NCI-H187 treated with DMSO at 0.1 percent for 48 hours (cell line): ENCODE results near the gene PDZRN4.
"Not testable (repeated sequence)": the region's sequence is repeated elsewhere in the genome, so short reads cannot be mapped to it uniquely, and the experiment has no call there.

Source experiments
- DNase-seq: peaks from one replicate; lab custom pipeline; 2025; lab: John Stamatoyannopoulos, UW

Gene PDZRN4

DNA sequence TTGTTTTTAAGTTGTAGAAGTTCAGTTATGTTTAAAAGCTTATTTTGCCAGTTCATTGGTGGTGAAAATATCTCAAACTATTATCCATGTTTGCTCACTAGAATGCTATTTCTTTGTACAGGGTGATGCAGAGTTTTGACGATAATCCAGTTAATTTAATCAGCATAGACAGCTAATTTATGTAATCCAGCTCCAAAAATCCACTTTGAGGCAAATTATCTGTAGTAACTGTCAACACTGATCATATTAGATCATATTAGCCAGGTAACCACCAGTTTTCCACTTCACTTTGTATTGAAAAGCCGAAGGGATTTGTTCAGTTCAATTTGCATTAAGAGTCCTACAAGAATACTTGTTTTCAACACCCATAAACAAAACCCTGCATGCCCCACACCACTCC lies 378.6 kb downstream of the PDZRN4 start:
- no peak for DNase-seq

DNA sequence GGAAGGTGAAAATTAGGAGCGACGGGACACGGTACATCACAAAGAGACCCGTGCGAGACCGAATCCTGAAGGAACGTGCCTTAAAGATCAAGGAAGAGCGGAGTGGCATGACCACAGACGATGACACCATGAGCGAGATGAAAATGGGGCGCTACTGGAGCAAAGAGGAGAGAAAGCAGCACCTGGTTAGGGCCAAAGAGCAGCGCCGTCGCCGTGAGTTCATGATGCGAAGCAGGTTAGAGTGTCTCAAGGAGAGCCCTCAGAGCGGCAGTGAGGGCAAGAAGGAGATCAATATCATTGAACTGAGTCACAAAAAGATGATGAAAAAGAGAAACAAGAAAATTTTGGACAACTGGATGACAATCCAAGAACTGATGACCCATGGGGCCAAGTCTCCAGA lies 385.3 kb downstream of the PDZRN4 start:
- DNase-seq = no peak

DNA sequence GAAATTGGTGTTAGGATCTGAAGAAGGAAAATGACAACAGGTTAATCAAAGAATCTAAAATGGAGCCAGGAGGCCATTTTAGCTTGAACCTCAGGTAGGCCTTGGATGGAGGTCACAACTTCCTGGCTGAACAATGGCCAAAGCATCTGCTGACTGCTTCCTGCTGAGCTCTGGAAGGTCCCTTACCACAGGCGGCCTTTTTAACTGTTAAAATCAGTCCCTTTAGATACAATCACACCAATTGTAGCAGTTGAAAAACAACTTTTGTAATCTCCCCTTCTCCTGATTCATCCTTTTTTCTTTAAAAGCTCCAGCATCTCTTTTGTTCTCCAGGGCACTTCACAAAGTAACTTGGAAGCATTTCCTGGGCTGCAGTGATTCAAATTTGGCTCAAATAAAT lies 388.8 kb downstream of the PDZRN4 start:
- DNase-seq = no peak

DNA sequence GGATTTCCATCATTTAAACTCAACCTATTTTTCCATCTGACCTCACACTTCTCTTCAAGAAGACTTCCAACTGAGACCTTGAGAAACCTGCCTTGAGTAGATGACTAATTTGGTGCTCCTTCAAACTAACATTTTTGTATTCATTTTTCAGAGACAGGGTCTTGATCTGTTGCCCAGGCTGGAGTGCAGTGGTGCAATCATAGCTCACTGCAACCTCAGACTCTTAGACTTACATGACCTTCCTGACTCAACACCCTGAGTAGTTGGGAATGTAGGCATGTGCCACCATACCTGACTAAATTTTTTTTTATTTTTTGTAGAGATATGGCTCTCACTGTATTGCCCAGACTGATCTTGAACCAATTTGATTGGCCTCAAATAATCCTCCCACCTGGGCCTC lies 389.9 kb downstream of the PDZRN4 start:
- no peak for DNase-seq

DNA sequence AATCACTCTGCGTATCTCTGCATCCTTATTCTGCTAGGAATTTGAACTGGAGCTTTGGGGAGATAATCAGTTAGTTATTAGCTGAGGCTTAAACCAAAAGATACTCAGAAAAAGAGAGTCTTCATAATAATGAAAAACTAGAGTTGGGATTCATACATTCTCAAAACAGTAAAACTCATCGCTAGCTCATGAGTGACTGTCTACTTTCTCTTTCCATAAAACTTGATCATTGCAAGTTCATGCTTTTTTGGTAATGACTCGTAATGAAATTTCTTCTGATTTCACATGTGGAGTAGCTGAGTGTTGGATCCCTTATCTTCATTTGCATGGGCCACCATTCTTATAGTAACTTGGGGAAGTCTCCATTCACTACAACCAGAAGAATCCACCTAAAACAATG lies 397.7 kb downstream of the PDZRN4 start:
- DNase-seq = no peak

DNA sequence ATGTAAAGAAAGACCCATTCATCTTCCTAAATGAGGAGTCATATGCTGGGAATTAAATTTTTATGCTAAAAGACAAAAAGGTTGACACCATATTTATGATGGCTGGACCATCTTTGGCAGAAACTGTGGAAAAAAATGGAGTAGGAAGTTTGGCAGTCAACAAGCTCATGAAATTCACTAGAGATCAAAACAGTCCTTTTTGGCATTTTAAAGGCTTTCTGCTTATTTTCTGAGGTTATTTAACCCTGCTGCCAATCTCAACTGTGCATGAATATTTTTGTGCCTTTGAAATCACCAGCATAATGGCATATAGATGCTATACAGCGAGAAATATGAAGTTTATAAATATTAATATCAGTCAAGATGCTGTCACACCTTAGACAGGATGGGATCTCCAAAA lies 399.5 kb downstream of the PDZRN4 start:
- DNase-seq = no peak

DNA sequence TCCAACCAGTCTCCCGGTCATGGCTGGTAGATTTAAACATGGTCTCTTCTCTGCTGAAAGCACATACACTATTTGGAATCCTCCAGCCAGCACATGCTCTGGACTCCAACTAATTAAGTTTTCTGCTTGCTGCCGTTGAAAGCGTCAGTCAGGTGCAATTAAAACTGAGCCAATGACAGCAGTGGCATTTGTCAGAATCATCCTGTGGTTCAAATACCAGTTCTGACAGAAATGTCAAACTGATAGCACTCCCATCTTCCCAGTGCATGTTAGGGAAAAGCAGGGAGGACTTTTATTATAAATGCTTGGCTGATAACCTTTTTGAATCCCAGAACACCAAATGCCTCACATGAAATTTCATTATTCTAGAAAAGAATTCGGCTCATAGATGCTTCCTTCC lies 401.8 kb downstream of the PDZRN4 start:
- no peak for DNase-seq

DNA sequence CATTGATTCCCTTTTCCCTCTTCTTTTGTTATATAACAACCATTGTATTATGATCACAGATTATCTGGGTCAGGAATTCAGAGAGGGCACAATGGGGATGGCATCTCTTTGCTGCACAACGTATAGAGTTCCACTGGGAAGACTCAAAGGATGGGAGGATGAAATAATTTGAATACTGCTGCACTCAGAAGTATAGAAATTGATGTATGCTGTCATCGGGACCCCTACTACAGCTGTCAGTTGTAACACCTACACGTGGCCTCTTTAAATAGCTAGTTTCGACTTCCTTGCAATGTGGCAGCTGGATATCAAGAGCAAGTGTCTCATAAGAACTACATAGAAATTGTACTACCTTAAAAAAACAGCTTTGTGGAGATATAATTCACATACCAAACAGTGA lies 408.1 kb downstream of the PDZRN4 start:
- no peak for DNase-seq

DNA sequence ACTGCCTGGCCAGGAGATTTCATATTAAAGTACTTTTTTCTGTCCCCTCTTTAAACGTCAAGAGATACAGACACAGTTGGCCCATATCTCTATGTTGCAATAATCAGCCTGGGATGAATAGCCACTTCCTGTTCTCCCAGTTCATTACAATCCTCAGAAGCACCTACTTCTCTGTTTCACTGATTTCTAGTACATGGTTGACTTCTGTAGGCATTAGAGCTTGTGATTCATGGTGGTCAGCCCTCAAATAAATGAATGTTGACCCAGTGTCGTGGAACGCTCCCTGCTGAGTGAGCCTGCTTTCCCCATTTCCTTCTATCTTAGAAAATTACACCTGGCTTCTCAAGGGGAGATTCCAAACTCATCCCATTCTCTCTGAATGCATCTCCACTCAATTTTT lies 416.7 kb downstream of the PDZRN4 start:
- DNase-seq = no peak

DNA sequence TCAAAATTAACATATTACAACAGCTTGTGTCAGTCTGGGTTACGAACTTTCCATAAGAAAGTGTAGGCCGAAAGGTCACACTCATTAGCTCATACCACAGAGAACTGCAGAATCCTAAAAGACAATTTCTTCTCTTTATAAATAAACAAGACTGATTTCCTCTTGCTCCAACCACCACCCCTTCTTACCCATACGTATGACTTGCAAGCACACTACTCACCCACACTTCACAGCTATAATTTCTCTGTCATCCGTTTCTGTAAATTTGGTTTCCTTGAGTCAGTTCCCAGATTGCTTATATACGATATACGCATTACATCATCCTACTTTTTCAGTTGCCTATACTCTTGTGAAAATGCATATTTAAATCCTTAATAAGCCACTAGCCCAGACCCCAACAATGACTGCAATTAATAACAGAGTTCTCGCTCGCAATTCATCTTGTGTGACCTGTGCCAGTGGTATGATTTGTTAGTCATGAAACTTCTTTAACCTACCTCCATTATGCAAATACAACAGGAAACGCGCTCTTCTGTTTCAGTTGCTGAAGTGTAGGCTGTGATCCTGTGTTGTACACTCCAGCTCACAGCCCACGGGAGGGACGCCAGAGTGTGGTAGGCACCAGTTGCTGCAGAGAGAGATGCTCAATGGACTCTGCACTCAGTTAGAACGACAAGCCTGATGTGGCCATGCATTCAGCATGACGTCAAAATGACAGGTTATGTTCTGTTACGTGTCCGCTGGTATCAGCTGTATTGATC lies 417.6 kb downstream of the PDZRN4 start:
- no peak for DNase-seq

DNA sequence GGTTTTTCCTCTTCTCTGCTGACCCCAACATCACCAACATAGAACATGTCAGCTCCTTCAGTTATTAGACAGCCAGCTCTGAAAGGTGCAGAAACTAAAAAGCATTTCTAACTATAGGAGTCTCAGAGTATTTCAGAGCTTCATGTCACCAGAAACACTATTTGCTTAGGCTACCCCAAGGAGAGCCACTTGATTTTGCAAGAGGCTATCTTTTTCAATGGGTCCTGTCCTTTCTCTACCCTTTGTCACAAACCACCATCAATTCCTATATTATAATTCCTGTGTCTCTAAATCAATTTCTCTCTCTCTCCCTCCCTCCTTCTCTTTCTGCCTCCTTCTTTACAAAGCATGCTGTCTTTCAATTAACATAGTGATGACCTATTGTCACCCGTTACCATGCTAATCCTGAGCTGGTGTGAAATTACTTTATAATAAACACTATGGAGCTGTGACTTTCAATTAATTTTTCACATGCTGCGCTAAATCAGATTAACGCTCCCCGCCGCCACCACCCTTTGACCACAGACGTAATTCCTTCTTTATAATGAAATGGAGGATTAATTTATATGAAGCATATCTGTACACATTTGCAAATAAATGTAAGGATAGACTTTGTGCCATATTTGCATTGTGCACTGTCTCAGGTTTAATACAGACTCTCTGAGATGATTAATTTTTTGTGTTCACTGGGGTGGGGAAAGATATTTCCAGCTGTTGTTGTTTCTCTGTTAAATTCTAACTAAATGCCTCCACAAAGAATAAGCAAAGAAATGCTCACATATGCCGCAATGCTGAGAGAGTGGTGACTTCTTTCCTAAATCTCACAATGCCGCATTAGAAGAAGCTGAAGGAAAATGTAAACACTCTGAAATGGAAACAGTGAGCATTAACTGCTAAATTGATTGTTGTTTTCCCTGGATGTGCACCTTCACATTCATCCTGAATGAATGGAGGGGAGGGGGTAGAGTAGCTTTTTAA lies 418.6 kb downstream of the PDZRN4 start:
- DNase-seq = no peak

DNA sequence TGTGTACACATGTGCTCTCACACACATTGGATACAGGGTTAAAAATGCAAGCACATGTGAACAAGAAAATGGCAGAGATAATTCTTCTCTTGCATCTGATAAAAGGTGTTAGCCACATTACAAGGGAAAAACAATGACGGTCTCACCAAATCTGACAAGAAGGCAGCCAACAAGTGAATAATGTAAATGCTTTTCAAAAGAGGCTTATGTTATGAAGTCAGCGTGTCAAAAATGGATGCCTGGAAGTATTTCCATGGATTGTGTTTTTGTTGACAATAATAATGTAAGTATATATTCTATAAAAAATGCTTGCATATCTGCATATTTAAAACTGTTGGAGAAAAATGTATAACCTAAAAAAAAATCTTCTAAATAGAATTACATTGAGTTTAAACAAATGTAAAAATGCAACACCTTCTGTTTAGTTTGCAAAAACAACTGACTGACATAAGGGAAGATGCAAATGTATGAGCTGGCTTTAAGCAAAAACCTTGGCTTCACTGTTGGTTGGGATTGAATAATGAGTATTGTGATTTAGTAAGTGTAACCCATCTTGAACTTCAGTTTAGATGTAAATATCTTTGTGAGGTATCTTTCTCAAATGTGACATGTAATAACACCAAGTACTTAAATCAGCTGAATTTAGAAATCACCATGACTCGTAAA lies 424.9 kb downstream of the PDZRN4 start:
- DNase-seq = no peak

DNA sequence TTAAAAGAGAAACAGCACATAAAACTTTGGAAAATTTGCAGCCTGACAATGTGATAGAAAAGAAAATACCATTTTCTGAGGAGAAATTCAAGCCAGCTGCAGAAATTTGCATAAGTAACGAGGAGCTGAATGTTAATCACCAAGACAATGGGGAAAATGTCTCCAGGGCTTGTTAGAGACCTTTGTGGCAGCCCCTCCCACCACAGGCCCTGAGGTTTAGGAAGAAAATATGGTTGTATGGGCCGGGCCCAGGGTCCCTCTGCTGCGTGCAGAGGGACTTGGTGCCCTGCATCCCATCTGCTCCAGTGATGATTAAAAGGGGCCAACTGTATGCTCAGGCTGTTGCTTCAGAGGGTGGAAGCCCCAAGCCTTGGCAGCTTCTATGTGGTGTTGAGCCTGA lies 427.1 kb downstream of the PDZRN4 start:
- DNase-seq = not testable (repeated sequence)

DNA sequence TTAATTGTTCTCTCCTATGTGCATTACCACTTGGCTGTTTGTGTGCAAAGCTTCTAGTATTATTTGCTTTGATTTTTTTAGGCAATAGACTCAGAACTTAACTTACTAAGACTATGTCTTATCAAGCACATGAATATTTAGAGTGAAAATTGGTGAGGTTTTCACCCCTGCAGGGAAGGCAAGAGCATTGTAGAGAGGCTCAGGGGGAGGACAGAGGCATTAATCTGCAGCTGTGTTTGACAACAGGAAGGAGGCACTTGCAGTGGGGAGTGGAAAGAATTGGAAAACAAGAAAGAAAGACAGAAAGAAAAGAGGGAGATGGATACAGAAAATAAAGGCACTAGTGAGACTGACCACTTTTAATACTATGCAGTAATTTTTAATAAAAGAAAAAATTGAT lies 431.6 kb downstream of the PDZRN4 start:
- no peak for DNase-seq

DNA sequence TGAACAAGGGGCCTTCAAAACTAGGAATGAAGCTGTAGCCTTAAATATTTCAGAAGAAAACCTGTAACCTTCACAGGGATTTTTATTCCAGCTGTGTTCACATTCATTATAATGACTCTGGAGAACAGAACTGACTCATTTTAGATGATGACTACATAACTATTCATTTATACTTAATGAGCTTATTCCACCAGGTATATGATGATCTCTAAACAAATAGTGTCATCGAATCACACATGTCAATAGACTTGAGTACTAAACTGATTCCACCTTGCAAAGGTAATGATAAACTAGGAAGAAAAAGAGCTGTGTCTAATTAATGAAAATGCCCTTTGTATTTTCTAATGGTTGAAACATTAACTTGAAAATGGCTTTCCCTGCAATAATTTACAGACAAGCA lies 433.2 kb downstream of the PDZRN4 start:
- no peak for DNase-seq
